Naive thymus-derived CD4-positive, alpha-beta T cell (primary cell): ENCODE data around the gene GNAQ. TPM values are rescaled to one million over a fixed set of nuclear protein-coding genes. Genes with fewer than 3 reads are reported as not detected.
A peak's percentile ranks its signal among the peaks of the same experiment; 100 is the strongest.

Source experiments
- ATAC-seq: fragments of 150-1000 bp; cut with Tn5 transposase; 2 replicates; pipeline ENCODE4 v1.10.0; 2021; ENCODE audit warnings: mild to moderate bottlenecking, moderate library complexity
- CTCF ChIA-PET: fragments of 350-600 bp; sonication (Branson Sonifier 250); formaldehyde crosslinking; loops from one replicate; lab custom pipeline; 2021; ENCODE audit warnings: antibody characterized with exemption; lab: Charles Lee
- POLR2A ChIA-PET: fragments of 350-600 bp; sonication (Branson Sonifier 250); formaldehyde crosslinking; loops from one replicate; lab custom pipeline; 2021; ENCODE audit warnings: antibody characterized with exemption, inconsistent platforms; lab: Charles Lee
- DNase-seq, 9 donors: peaks; one replicate each; pipeline versions ENCODE4 v3.0.0 to v3.0.0-alpha.2; 2020 to 2022; ENCODE audit warnings: mixed read lengths in 1 of 9
- H3K27ac ChIP-seq: one replicate; pipeline ENCODE4 v1.7.0; 2013; ENCODE audit warnings: mild to moderate bottlenecking, low read depth, low read length, moderate library complexity
- H3K27me3 ChIP-seq, 2 donors: one replicate each; pipeline ENCODE4 v1.7.0; 2013; ENCODE audit warnings: low read length in 2 of 2, mild to moderate bottlenecking in 2 of 2, moderate library complexity in 2 of 2; ENCODE audit not compliant: control insufficient read depth in 2 of 2, insufficient read depth in 2 of 2
- H3K36me3 ChIP-seq, 3 experiments: 1 replicate in 2 of 3; 2 replicates in 1 of 3; pipeline ENCODE4 v1.7.0; 2013; ENCODE audit warnings: low read length in 3 of 3, mild to moderate bottlenecking in 3 of 3, moderate library complexity in 1 of 3; ENCODE audit not compliant: insufficient read depth in 3 of 3, control insufficient read depth in 2 of 3
- H3K4me1 ChIP-seq, 2 donors: one replicate each; pipeline ENCODE4 v1.7.0; 2013; ENCODE audit warnings: low read length in 2 of 2, mild to moderate bottlenecking in 2 of 2, moderate library complexity in 1 of 2; ENCODE audit not compliant: control insufficient read depth in 2 of 2, insufficient read depth in 2 of 2
- H3K4me3 ChIP-seq: 2 replicates; pipeline ENCODE4 v1.7.0; 2013; ENCODE audit warnings: mild to moderate bottlenecking, low read length
- H3K9me3 ChIP-seq, 3 experiments: 1 replicate in 2 of 3; 2 replicates in 1 of 3; pipeline ENCODE4 v1.7.0; 2013; ENCODE audit warnings: low read length in 3 of 3; ENCODE audit not compliant: control insufficient read depth in 2 of 3
- H3K27ac Mint-ChIP-seq, 9 donors: one replicate each; pipeline ENCODE4 v1.8.0; 2020 to 2022; ENCODE audit warnings: mixed read lengths in 9 of 9, mild to moderate bottlenecking in 8 of 9, moderate library complexity in 5 of 9, inconsistent platforms in 2 of 9
- H3K27me3 Mint-ChIP-seq, 5 donors: one replicate each; pipeline ENCODE4 v1.8.0; 2021 to 2022; ENCODE audit warnings: mixed read lengths in 5 of 5, mild to moderate bottlenecking in 1 of 5
- H3K36me3 Mint-ChIP-seq, 5 donors: one replicate each; pipeline ENCODE4 v1.8.0; 2020 to 2022; ENCODE audit warnings: mixed read lengths in 5 of 5, mild to moderate bottlenecking in 3 of 5, inconsistent platforms in 1 of 5
- H3K4me1 Mint-ChIP-seq, 7 donors: one replicate each; pipeline ENCODE4 v1.8.0; 2020 to 2022; ENCODE audit warnings: mixed read lengths in 7 of 7, mild to moderate bottlenecking in 3 of 7, inconsistent platforms in 1 of 7
- H3K4me3 Mint-ChIP-seq, 10 donors: one replicate each; pipeline ENCODE4 v1.8.0; 2020 to 2022; ENCODE audit warnings: mild to moderate bottlenecking in 10 of 10, mixed read lengths in 10 of 10, moderate library complexity in 6 of 10, inconsistent platforms in 2 of 10
- H3K9me3 Mint-ChIP-seq, 11 donors: one replicate each; pipeline ENCODE4 v1.8.0; 2020 to 2022; ENCODE audit warnings: mixed read lengths in 11 of 11, mild to moderate bottlenecking in 4 of 11, inconsistent platforms in 1 of 11, moderate library complexity in 1 of 11
- intact Hi-C, 2 donors: fragments of 100-400 bp; cut with micrococcal nuclease; formaldehyde crosslinking; loops; one replicate each; pipeline ENCODE4 v1.15.1; 2023
- polyA plus RNA-seq, 2 donors: library from polyadenylated mRNA; unstranded; fragments of 300-500 nt; fragmentation: Illumina TruSeq; gene quantifications; one replicate each; pipeline ENCODE4 v1.2.3, GENCODE V29; 2021
- total RNA-seq, 6 experiments: library from RNA in 5 of 6; stranded (reverse) in 5 of 6; gene quantifications; 1 replicate in 5 of 6; 2 replicates in 1 of 6; pipeline ENCODE4 v1.2.3 and lab custom pipeline; 2021 to 2026

Gene GNAQ
- total and polyA plus RNA-seq, 7 experiments from 2014 or later = 7.2 to 60.6 (median 46.2) TPM

DNA sequence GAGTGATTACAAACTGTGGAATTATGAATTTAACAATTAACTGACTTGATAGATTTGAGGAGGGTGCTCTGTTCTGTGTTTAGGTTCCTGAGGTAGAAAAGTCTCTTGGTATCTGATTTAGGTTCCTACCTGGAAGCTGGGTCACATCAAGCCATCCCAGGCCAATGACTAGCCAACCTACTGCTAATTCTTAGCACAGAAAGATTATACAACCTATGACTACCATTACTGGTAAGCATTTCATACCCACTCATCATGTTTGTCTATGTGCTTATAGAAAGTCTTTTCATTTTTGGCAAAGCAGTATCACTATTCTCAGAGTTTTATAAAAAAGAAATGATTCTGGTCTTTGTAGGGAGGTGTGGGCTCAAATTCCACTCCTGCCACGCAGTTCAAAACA is 49.7 kb downstream of the GNAQ start:
- Histone ChIP-seq H3K27me3 (no peaks in the 10 kb centered on the region), H3K36me3 (no peaks in the 10 kb centered on the region), H3K9me3 (no peaks in the 10 kb centered on the region), H3K4me1 (peaks cover 23 to 56% of the 10 kb centered on the region in 2 donors), H3K4me3 (no peak overlapping the region), H3K27ac (no peak overlapping the region)
- H3K4me3 Mint-ChIP-seq = peak overlapping the region in 9 of 10 donors; percentile 17 to 76 (median 66)
- H3K27me3 Mint-ChIP-seq = no peaks in the 10 kb centered on the region
- intact Hi-C loops = loop anchor here in 1 of 2 donors (2.0 to 5.0 kb wide), 2 partner anchors 19 to 75 kb away; no protein-coding TSS in a partner anchor
- H3K36me3 Mint-ChIP-seq = peaks cover 0 to 3% (median 0%) of the 10 kb centered on the region in 5 donors
- no peaks in the 10 kb centered on the region for H3K9me3 Mint-ChIP-seq
- ATAC-seq (no peak), DNase-seq (no peak)
- POLR2A ChIA-PET = no interaction called here
- CTCF ChIA-PET = interaction anchor here (0.8 to 0.9 kb wide), 2 partner anchors 51 to 54 kb away, joined by 3 to 4 read pairs; no protein-coding TSS in a partner anchor
- H3K27ac Mint-ChIP-seq = peak overlapping the region in 8 of 9 donors; percentile 26 to 80 (median 73)
- peaks cover 61 to 88% (median 83%) of the 10 kb centered on the region in 7 donors for H3K4me1 Mint-ChIP-seq

DNA sequence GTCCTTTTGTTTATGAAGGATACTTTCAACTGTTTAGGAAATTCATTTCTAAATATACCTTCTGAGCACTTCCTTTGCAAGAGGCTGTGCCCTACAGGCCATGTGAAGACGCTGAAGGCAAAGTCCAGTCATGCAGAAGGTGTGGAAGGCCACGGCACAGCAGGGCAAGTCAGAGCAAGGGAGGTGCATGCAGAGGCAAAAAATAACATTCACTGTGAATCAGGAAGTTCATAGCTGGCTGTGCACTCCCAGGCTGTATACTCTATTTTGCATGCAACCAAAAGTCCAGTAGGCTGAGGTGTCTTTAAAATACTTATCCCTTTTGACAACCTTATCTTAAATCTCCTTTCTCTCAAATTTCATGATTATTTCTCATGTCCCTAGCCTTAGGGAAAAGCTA is 50.3 kb downstream of the GNAQ start:
- H3K9me3 Mint-ChIP-seq = no peaks in the 10 kb centered on the region
- no peak overlapping the region for H3K4me3 ChIP-seq
- H3K4me1 ChIP-seq = peaks cover 23 to 62% of the 10 kb centered on the region in 2 donors
- intact Hi-C loops = loop anchor here in 1 of 2 donors (5.0 kb wide), 1 partner anchor 74 kb away; no protein-coding TSS in a partner anchor
- H3K36me3 ChIP-seq = no peaks in the 10 kb centered on the region
- H3K4me3 Mint-ChIP-seq = peak overlapping the region; percentile 48 to 76 (median 64)
- H3K4me1 Mint-ChIP-seq = peaks cover 59 to 89% (median 83%) of the 10 kb centered on the region in 7 donors
- H3K27me3 Mint-ChIP-seq = no peaks in the 10 kb centered on the region
- H3K27ac Mint-ChIP-seq = peak overlapping the region; percentile 21 to 85 (median 78)
- ChIA-PET CTCF (interaction anchor here (0.8 to 0.9 kb wide), 2 partner anchors 52 to 54 kb away, joined by 3 to 4 read pairs; no protein-coding TSS in a partner anchor), POLR2A (no interaction called here)
- no peak overlapping the region for H3K27ac ChIP-seq
- no peaks in the 10 kb centered on the region for H3K9me3 ChIP-seq
- ATAC-seq = peak; percentile 67
- H3K36me3 Mint-ChIP-seq = peaks cover 0 to 3% (median 0%) of the 10 kb centered on the region in 5 donors
- no peaks in the 10 kb centered on the region for H3K27me3 ChIP-seq
- DNase-seq = no peak

DNA sequence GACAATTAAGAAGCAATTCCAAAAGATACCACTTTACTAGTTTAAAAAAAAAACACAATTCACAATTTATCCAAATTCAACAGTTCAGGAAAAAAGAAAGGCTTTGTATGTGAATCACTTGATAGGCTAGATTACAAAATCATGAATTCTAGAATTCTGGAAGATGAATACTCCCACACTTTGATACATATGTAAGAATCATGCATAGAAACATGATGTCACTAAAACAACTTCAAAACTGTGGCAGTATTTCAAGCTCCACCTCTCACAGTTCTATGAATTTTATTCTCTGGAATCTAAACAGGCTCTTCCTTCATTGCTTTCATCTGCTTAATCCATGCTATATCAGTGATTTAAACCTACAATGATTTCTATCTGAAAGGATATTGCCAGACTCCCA is 51.0 kb downstream of the GNAQ start:
- no peak for DNase-seq
- Mint-ChIP-seq H3K27me3 (no peaks in the 10 kb centered on the region), H3K9me3 (no peaks in the 10 kb centered on the region), H3K4me1 (peaks cover 53 to 83% (median 76%) of the 10 kb centered on the region in 7 donors), H3K36me3 (peaks cover 0 to 3% (median 0%) of the 10 kb centered on the region in 5 donors), H3K27ac (peak overlapping the region in 8 of 9 donors; percentile 13 to 85 (median 78)), H3K4me3 (peak overlapping the region in 5 of 10 donors; percentile 24 to 74 (median 66))
- intact Hi-C loops = loop anchor here in 1 of 2 donors (5.0 kb wide), 1 partner anchor 73 kb away; no protein-coding TSS in a partner anchor
- Histone ChIP-seq H3K27me3 (no peaks in the 10 kb centered on the region), H3K9me3 (no peaks in the 10 kb centered on the region), H3K36me3 (no peaks in the 10 kb centered on the region), H3K4me1 (peaks cover 23 to 62% of the 10 kb centered on the region in 2 donors), H3K27ac (no peak overlapping the region), H3K4me3 (no peak overlapping the region)
- ChIA-PET CTCF (interaction anchor here (0.7 kb wide), 1 partner anchor 31 kb away, joined by 5 read pairs; no protein-coding TSS in a partner anchor), POLR2A (no interaction called here)
- no peak for ATAC-seq

GRCh38 chr9:77978086-77978781 is 53.4 kb downstream of the GNAQ start:
- Mint-ChIP-seq H3K27me3 (no peaks in the 10 kb centered on the region), H3K4me3 (peak overlapping the region; percentile 11 to 77 (median 62)), H3K9me3 (no peaks in the 10 kb centered on the region), H3K4me1 (peaks cover 46 to 84% (median 69%) of the 10 kb centered on the region in 7 donors), H3K27ac (peak overlapping the region; percentile 57 to 87 (median 82)), H3K36me3 (peaks cover 0 to 4% (median 0%) of the 10 kb centered on the region in 5 donors)
- Histone ChIP-seq H3K4me3 (peak overlapping the region; percentile 2), H3K4me1 (peaks cover 23 to 55% of the 10 kb centered on the region in 2 donors), H3K9me3 (no peaks in the 10 kb centered on the region), H3K27me3 (no peaks in the 10 kb centered on the region), H3K27ac (peak overlapping the region; percentile 61), H3K36me3 (no peaks in the 10 kb centered on the region)
- DNase-seq (peak in 2 of 9 donors; percentile 4 to 8), ATAC-seq (no peak)
- ChIA-PET CTCF (interaction anchor here (0.6 to 3.6 kb wide), 13 partner anchors 9 to 277 kb away, joined by 3 to 50 read pairs (median 7); no protein-coding TSS in a partner anchor), POLR2A (interaction anchor here (0.6 to 2.4 kb wide), 4 partner anchors 51 to 223 kb away, joined by 3 to 8 read pairs (median 5); no protein-coding TSS in a partner anchor)
- intact Hi-C loops = loop anchor here in 1 of 2 donors (5.0 kb wide), 2 partner anchors 389 to 521 kb away; no protein-coding TSS in a partner anchor

DNA sequence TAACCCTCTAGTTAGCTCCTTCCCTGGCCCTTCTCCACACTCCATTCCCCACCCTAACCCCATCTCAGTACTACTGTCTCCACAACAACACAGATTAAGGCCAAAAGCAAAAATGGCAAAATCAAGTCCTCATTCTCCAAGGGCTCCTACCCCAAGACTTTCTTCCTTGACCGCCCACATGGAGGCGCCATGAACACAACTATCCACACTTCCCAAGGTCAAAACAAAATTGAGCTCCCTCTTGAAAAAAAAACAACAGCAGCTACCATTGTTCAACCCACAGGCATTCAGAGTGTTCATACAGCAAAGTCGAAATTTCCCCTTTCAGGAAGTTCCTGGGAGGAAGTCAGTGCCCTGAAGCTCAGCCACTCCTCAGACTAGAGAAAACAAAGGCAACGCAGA is 54.4 kb downstream of the GNAQ start:
- peak overlapping the region in 9 of 10 donors; percentile 29 to 77 (median 60) for H3K4me3 Mint-ChIP-seq
- H3K4me1 Mint-ChIP-seq = peaks cover 41 to 76% (median 62%) of the 10 kb centered on the region in 7 donors
- H3K9me3 ChIP-seq = no peaks in the 10 kb centered on the region
- H3K27ac Mint-ChIP-seq = peak overlapping the region; percentile 57 to 87 (median 78)
- ChIA-PET POLR2A (interaction anchor here (0.7 to 2.4 kb wide), 9 partner anchors 20 to 332 kb away, joined by 3 to 8 read pairs (median 4); no protein-coding TSS in a partner anchor), CTCF (interaction anchor here (0.6 to 3.6 kb wide), 20 partner anchors 10 to 322 kb away, joined by 3 to 50 read pairs (median 6); no protein-coding TSS in a partner anchor)
- H3K36me3 Mint-ChIP-seq = peaks cover 0 to 6% (median 0%) of the 10 kb centered on the region in 5 donors
- no peaks in the 10 kb centered on the region for H3K27me3 ChIP-seq
- no peaks in the 10 kb centered on the region for H3K9me3 Mint-ChIP-seq
- H3K36me3 ChIP-seq = no peaks in the 10 kb centered on the region
- H3K4me3 ChIP-seq = peak overlapping the region; percentile 2
- H3K27ac ChIP-seq = peak overlapping the region; percentile 20
- no peaks in the 10 kb centered on the region for H3K27me3 Mint-ChIP-seq
- intact Hi-C loops = loop anchor here (1.0 to 5.0 kb wide), 5 partner anchors 58 to 520 kb away; no protein-coding TSS in a partner anchor
- H3K4me1 ChIP-seq = peaks cover 23 to 45% of the 10 kb centered on the region in 2 donors
- DNase-seq (peak; percentile 12 to 58 (median 47)), ATAC-seq (peak; percentile 78)

DNA sequence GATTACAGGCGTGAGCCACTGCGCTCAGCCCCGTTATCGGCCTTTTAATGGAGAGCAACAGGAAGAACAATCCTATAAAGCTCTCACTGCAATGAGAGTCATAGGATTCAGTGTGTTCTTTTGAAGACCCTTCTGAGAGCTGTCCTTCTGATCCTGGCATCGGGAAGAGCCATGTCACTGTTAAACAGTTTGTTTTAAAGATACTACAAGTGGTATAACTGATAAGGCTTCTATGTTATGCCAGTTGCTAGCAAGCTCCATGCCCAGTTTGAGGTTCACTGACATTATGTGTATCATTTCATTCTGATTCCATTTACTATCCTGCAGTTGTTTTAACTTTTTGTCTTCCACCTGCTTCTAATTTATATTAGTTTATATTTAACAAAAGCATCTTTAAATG is 55.8 kb downstream of the GNAQ start:
- H3K4me1 ChIP-seq = peaks cover 15 to 33% of the 10 kb centered on the region in 2 donors
- peak overlapping the region in 2 of 9 donors; percentile 14 to 16 for H3K27ac Mint-ChIP-seq
- intact Hi-C loops = loop anchor here in 1 of 2 donors (5.0 kb wide), 2 partner anchors 391 to 519 kb away; no protein-coding TSS in a partner anchor
- no peaks in the 10 kb centered on the region for H3K9me3 Mint-ChIP-seq
- POLR2A ChIA-PET = interaction anchor here (1.2 kb wide), 1 partner anchor 21 kb away, joined by 3 read pairs; no protein-coding TSS in a partner anchor
- H3K4me3 ChIP-seq = no peak overlapping the region
- H3K27me3 Mint-ChIP-seq = no peaks in the 10 kb centered on the region
- H3K36me3 Mint-ChIP-seq = peaks cover 0 to 13% (median 2%) of the 10 kb centered on the region in 5 donors
- no peak overlapping the region for H3K27ac ChIP-seq
- no peaks in the 10 kb centered on the region for H3K9me3 ChIP-seq
- H3K4me3 Mint-ChIP-seq = no peak overlapping the region
- no peaks in the 10 kb centered on the region for H3K27me3 ChIP-seq
- DNase-seq (no peak), ATAC-seq (no peak)
- H3K4me1 Mint-ChIP-seq = peaks cover 31 to 74% (median 55%) of the 10 kb centered on the region in 7 donors
- no peaks in the 10 kb centered on the region for H3K36me3 ChIP-seq
- CTCF ChIA-PET = interaction anchor here (0.7 to 3.6 kb wide), 4 partner anchors 58 to 238 kb away, joined by 4 to 50 read pairs (median 14); no protein-coding TSS in a partner anchor
